Esophagus muscularis mucosa (tissue), 4 donors: ENCODE measurements around the gene TXNDC15. TPM values are rescaled to one million over a fixed set of nuclear protein-coding genes. Genes with fewer than 3 reads are reported as not detected.

Experiments
- DNase-seq: peaks from one replicate; pipeline ENCODE4 v3.0.0-alpha.2; 2017; ENCODE audit errors: extremely low spot score
- H3K27ac ChIP-seq, 4 donors: fragments of 200-600 bp; sonication (generic); replicated peaks in 1 of 4; 1 replicate in 3 of 4; 2 replicates in 1 of 4; pipeline ENCODE4 v1.5.1; 2016 to 2019; ENCODE audit warnings: mild to moderate bottlenecking in 1 of 4
- H3K27me3 ChIP-seq, 4 donors: fragments of 200-600 bp; sonication (generic); one replicate each; pipeline versions ENCODE4 v1.5.1 to v1.6.0; 2016 to 2019
- H3K36me3 ChIP-seq, 4 donors: fragments of 200-600 bp; sonication (generic); one replicate each; pipeline ENCODE4 v1.5.1; 2016 to 2019
- H3K4me1 ChIP-seq, 4 donors: fragments of 200-600 bp; sonication (generic); one replicate each; pipeline ENCODE4 v1.5.1; 2016 to 2019
- H3K4me3 ChIP-seq, 4 donors: fragments of 200-600 bp; sonication (generic); 1 replicate in 2 of 4; 2 replicates in 2 of 4; pipeline ENCODE4 v1.5.1; 2016 to 2019; ENCODE audit warnings: mild to moderate bottlenecking in 4 of 4, moderate library complexity in 1 of 4
- H3K9me3 ChIP-seq, 4 donors: fragments of 200-600 bp; sonication (generic); 1 replicate in 3 of 4; 2 replicates in 1 of 4; pipeline ENCODE4 v1.5.1; 2016 to 2019
- CTCF ChIP-seq, 3 experiments: fragments of 200-600 bp in 2 of 3; fragments of 450-650 bp in 1 of 3; sonication (generic) in 2 of 3; IDR thresholded peaks; one replicate each; pipeline ENCODE4 v1.5.1; 2017 to 2019; ENCODE audit warnings: antibody characterized with exemption in 3 of 3, mild to moderate bottlenecking in 2 of 3, moderate library complexity in 1 of 3
- EP300 ChIP-seq: sonication (generic); formaldehyde crosslinking; IDR thresholded peaks from one replicate; pipeline ENCODE4 v1.6.1; 2017; ENCODE audit warnings: antibody characterized with exemption
- POLR2A ChIP-seq: fragments of 450-650 bp; IDR thresholded peaks from one replicate; pipeline ENCODE4 v1.6.1; 2017; ENCODE audit warnings: antibody characterized with exemption, moderate library complexity, mild to moderate bottlenecking, low read depth
- POLR2AphosphoS5 ChIP-seq, 2 donors: sonication (generic); formaldehyde crosslinking; IDR thresholded peaks; one replicate each; pipeline ENCODE4 v1.6.1; 2017; ENCODE audit warnings: antibody characterized with exemption in 2 of 2
- WGBS: methylation state at CpG from one replicate; pipeline ENCODE4 v1.1.5; 2018; 5-methylcytosine and 5-hydroxymethylcytosine counted together
- intact Hi-C: fragments of 100-400 bp; cut with DNase I; formaldehyde crosslinking; loops from one replicate; pipeline ENCODE4 v1.15.1; 2023
- total RNA-seq, 4 donors: library from RNA; depleted of rRNA; stranded (reverse); fragments of >200 nt; gene quantifications; one replicate each; pipeline versions ENCODE4 v1.1.0 to v1.2.1, GENCODE V29; 2016

Gene TXNDC15
- total RNA-seq, 4 donors from 2014 or later: 71.4 to 123 (median 93.9) TPM

- intact Hi-C loops: no loop called here
- WGBS: 86% methylated on average over 10 of the region's 10 CpGs
- Histone ChIP-seq H3K9me3 (no peaks in the 10 kb centered on the region), H3K36me3 (peaks cover 8 to 49% (median 35%) of the 10 kb centered on the region in 4 donors), H3K4me1 (peaks cover 0 to 8% (median 0%) of the 10 kb centered on the region in 4 donors), H3K27me3 (no peaks in the 10 kb centered on the region), H3K4me3 (no peak overlapping the region), H3K27ac (no peak overlapping the region)
- TF ChIP-seq POLR2AphosphoS5 (IDR thresholded peaks at IDR 0.05) (no peak), POLR2A (no peak), CTCF (IDR thresholded peaks at IDR 0.05) (no peak), EP300 (no peak)
- no peak for DNase-seq
Observed at GRCh38 chr5:134917070-134917815, 43.1 kb downstream of the TXNDC15 start.

DNA sequence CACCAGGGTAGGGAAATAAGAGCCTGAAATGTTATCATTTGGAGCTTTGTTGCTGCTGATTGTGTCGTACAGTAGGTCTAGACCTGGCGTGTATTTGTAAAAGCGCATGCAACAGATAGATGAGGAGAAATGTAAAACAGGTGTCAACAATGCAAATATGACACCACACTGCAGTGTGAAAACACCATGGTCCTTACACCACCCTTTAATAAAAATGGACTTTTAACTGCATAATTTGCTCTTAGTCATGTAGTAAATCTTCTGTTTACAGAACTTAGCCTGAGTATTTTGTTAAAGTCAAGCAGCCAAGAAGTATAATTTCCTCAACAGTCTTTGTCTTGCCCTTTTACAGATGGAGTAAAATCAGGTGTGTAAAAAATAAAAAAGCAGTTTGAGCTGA is 44.7 kb downstream of the TXNDC15 start:
- Histone ChIP-seq H3K27ac (no peak overlapping the region), H3K4me3 (no peak overlapping the region), H3K27me3 (no peaks in the 10 kb centered on the region), H3K9me3 (no peaks in the 10 kb centered on the region), H3K36me3 (peaks cover 10 to 45% (median 28%) of the 10 kb centered on the region in 4 donors), H3K4me1 (peaks cover 0 to 8% (median 0%) of the 10 kb centered on the region in 4 donors)
- DNase-seq: no peak
- WGBS: 87% methylated on average over 3 of the region's 3 CpGs
- intact Hi-C loops: no loop called here
- TF ChIP-seq EP300 (no peak), CTCF (IDR thresholded peaks at IDR 0.05) (no peak), POLR2A (no peak), POLR2AphosphoS5 (IDR thresholded peaks at IDR 0.05) (no peak)

DNA sequence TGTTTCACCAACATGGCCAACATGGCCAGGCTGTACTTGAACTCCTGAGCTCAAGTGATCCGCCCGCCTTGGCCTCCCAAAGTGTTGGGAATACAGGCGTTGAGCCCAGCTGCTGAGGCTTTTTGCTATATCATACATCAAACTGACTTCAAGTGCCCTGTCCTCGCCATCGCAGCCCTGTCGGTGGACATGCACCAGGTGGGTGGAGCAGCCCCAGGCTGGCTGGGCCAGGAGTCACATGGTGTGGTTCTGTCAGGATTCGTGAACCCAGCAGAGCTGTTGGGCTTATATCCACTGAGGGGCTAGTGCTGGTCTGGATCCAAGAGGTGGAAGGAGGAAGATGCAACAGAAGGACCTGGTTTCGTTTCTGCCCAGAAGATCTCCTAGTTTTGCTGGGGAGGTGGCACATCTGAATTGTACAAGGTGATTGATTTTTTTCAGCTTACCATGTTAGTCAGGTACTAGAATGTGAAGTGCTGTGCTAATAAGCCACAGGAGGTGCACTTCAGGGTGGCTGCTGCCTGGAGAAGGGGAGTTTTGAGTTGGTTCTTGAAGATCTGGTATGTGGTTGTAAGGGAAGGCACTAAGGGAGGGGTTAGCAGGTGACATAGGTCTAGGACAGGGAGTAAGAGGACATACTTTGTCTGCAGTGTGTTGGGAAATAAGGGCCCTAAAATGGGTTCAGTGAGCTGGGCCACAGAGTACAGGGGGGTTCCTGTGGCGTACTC is 46.8 kb downstream of the TXNDC15 start:
- 89% methylated on average over 9 of the region's 9 CpGs for WGBS
- Histone ChIP-seq H3K27me3 (no peaks in the 10 kb centered on the region), H3K27ac (no peak overlapping the region), H3K9me3 (no peaks in the 10 kb centered on the region), H3K36me3 (peaks cover 10 to 27% (median 11%) of the 10 kb centered on the region in 4 donors), H3K4me3 (no peak overlapping the region), H3K4me1 (peaks cover 0 to 8% (median 0%) of the 10 kb centered on the region in 4 donors)
- intact Hi-C loops: no loop called here
- no peak for DNase-seq
- no peak for TF ChIP-seq POLR2A
- no peak for TF ChIP-seq POLR2AphosphoS5 (IDR thresholded peaks at IDR 0.05)
- no peak for TF ChIP-seq EP300
- TF ChIP-seq CTCF (IDR thresholded peaks at IDR 0.05): no peak

DNA sequence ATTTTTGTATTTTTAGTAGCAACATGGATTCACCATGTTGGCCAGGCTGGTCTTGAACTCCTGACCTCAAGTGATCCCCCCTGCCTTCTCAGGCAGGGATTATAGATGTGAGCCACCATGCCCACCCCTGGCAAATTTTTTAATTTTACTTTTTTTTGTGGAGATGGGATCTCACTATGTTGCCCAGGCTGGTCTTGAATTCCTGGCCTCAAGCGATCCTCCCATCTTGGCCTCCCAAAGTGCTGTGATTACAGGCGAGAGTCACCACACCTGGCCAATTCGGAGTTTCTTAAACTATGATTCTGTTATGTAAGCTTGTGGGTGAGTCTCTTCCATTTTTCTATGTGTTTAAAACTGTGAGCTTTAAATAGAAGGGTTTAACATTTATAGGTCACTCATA is 58.3 kb downstream of the TXNDC15 start:
- 100% methylated on average over 3 of the region's 3 CpGs for WGBS
- intact Hi-C loops: no loop called here
- no peak for DNase-seq
- Histone ChIP-seq H3K4me1 (no peaks in the 10 kb centered on the region), H3K9me3 (no peaks in the 10 kb centered on the region), H3K36me3 (peaks cover 0 to 39% (median 19%) of the 10 kb centered on the region in 4 donors), H3K4me3 (no peak overlapping the region), H3K27me3 (no peaks in the 10 kb centered on the region), H3K27ac (no peak overlapping the region)
- TF ChIP-seq POLR2AphosphoS5 (IDR thresholded peaks at IDR 0.05) (no peak), EP300 (no peak), POLR2A (no peak), CTCF (IDR thresholded peaks at IDR 0.05) (no peak)
